Measurements from ENCODE around the gene CARD11.
A peak's percentile ranks its signal among the peaks of the same experiment; 100 is the strongest.

The CARD11 gene

DNA sequence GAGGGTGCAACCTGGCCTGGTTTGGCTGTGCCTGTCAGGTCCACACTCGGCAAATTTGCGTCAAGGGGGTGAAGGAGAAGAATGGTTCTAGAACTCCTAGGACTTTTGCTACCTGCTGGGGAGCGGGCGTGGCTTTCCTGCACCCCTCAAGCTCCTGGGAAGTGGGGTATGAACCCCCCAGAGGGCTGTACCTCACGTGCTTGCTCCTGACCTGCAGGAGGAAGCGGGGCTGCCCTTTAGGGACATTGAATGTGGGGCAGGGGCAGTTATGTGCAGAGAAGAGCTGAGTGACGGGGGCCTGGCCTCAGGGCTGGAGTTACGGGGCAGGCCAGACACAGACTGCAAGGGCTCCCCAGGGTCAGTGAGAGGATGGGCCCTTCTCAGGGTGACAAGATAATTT, 138.2 kb downstream of the CARD11 start:
- no peak for DNase-seq (ENCODE audit: low read depth)

GRCh38 chr7:2905027-2905426, 138.6 kb downstream of the CARD11 start:
- DNase-seq (ENCODE audit: low read depth), result no peak

GRCh38 chr7:2904202-2904601, 139.5 kb downstream of the CARD11 start:
- no peak for DNase-seq (ENCODE audit: low read depth)

DNA sequence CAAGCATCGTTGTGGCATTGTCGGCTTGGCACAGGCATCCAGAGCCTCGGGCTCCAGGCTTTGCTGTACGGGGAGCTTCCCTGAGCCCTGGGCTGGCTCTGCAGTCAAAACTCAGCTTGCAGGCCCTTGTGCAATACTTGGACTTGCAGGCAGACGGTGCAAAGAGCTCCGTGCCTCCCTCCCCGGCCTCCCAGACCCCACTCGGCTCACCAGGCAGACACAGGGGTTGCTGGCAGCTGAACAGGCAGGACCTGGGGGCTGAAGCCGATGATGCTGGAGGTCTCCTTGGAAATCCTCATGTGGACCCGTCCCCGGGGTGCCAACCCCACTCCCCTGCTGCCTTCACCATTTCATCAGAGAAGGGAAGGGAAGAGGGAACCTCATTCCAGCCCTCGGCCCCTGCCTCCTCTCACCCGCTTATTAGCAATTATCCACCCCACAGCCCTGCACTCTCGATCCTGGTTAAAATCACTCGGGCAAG, 139.9 kb downstream of the CARD11 start:
- no peak for DNase-seq (ENCODE audit: low read depth)

DNA sequence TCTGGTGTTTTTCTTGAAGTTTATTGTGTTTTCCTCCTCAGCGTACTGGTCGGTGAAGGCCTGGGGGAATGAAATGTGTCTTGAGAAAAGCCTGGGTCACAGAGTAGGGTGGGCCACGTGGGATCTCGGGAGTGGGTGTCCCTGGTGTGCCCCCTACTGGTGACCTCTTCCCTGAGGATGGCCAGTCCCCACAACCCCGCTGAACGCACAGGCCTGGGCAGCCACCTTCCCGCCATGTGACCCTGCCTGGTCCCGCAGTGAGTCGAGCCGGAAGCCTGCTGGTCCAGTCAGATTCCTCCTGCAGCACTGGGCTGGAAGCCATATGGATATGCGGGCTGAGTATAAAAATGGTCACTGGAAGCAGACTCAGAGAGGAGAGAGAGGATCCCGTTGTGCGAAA, 146.6 kb downstream of the CARD11 start:
- no peak for DNase-seq (ENCODE audit: low read depth)

DNA sequence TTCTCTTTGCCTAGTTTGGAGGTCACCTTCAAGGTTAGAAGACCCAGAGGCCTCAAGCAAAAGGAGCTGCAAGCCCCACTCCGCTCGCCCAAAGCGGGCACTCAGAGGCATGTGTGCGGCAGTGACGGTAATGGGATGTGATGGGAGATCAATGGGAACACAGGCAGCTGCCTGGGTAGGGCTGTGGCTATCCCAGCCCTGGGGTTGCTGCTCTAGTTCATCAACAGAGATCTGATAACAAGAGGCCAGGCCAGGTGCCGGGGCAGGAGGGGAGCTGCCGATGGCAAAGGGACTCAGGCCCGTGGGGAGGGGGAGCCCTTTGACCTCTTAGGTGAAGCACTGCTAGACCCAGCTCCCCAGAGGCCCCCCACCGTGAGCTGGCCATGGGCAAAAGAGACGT, 147.5 kb downstream of the CARD11 start:
- DNase-seq (ENCODE audit: low read depth), result no peak

- peak; percentile 18 for DNase-seq (ENCODE audit: low read depth)
Observed at GRCh38 chr7:2894118-2894940, 149.3 kb downstream of the CARD11 start.

GRCh38 chr7:2893411-2893861, 150.2 kb downstream of the CARD11 start:
- no peak for DNase-seq (ENCODE audit: low read depth)

DNA sequence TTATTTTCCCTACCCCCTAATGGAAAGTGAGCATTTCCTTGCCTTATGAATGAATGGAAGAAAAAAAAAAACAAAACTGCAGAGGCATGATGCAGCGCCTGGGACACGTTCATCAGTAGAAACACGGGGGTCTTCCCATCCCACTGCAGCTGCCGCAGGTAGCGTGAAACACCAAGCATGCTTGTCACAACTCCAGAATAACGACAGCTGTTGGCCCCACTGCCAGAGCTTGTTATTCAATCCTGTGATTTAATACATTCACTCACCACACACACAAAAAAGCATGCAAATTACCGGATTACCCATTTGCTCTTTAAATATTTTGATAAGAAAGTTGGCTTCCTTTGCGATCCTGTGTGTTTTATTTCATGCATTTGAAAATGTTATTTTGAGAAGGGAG, 151.1 kb downstream of the CARD11 start:
- no peak for DNase-seq (ENCODE audit: low read depth)

- DNase-seq (ENCODE audit: low read depth), result no peak
Observed at GRCh38 chr7:2887816-2888215, 155.9 kb downstream of the CARD11 start.

DNA sequence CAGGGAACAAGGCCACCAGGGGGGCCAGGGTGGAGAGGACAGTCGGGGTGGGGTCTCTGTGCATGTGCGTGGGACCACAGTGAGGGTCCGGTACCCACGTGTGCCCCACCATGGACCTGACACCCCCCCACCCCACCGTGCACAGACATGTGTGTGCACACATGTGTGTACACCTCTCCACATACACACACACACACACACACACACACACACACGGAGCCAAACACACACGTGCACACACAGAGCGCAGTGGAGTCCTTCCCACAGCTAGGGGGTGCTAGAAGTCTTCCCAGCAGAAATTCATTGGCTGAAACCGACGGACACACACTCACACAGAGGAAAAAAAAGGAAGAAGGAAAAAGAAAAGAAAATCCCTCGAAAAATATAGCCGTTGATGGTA, 156.8 kb downstream of the CARD11 start:
- no peak for DNase-seq (ENCODE audit: low read depth)

DNA sequence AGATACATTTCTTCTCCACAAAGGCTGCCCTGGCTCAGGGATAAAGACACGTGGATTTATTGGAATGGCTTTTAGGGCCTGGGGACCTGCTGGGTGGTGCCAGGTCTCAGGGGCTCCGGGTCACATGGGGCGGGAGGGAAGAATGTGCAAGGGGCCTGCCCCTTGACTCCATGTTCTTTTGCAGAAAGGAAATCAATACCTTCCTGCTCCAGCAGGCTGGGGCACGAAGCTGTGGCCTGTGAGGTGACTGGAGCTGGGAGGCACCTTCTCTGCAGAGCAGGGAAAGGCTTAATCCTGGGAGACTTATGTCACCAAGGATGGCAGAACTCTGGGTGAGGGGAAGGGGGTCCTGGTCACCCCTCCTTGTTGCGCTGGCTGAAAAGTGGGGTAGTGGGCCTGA, 157.3 kb downstream of the CARD11 start:
- no peak for DNase-seq (ENCODE audit: low read depth)

DNA sequence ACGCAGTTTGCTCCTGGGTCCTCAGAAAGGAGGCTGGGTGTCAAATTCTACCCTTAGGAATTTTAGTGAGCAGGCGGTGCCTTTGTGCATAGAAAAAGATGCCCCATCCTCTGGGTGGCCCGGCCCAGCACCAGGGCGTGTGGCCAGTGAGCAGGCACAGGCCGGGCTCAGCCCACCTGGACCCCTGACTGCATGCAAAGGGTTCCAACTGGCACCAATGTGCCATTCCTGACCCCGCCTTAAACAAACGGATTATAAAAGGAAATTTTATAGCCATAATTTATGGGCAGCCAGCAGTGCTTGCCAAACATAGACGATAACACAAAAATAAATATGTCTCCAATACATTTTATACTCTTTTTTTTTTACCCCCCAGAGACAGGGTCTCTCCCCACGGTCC, 159.5 kb downstream of the CARD11 start:
- DNase-seq (ENCODE audit: low read depth), result no peak

DNA sequence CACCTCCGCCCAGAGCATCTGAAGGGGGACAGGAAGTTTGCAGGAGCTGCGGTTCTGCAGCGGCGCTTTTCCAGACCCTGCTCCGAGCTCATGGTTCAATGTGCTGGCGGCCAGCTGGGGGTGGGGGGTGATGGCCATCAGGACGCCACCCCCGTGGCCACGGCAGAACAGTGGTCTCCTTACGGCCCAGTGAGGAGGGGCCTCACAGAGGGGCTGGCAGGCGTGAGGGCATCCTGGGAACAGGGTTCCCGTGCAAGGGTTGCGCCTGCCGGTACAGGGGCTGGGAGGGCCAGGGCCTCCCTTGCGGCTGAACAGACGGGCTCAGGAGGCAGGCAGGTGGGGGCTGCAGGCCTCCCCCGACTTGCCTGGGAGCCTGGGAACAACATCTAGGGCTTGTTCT, 160.6 kb downstream of the CARD11 start:
- DNase-seq (ENCODE audit: low read depth), result no peak

GRCh38 chr7:2882111-2882510, 161.6 kb downstream of the CARD11 start:
- DNase-seq (ENCODE audit: low read depth), result no peak

- no peak for DNase-seq (ENCODE audit: low read depth)
Observed at GRCh38 chr7:2880874-2881533, 162.7 kb downstream of the CARD11 start.

GRCh38 chr7:2880051-2880450, 163.6 kb downstream of the CARD11 start:
- DNase-seq (ENCODE audit: low read depth), result no peak

GRCh38 chr7:2879354-2879753, 164.3 kb downstream of the CARD11 start:
- DNase-seq (ENCODE audit: low read depth), result no peak

DNA sequence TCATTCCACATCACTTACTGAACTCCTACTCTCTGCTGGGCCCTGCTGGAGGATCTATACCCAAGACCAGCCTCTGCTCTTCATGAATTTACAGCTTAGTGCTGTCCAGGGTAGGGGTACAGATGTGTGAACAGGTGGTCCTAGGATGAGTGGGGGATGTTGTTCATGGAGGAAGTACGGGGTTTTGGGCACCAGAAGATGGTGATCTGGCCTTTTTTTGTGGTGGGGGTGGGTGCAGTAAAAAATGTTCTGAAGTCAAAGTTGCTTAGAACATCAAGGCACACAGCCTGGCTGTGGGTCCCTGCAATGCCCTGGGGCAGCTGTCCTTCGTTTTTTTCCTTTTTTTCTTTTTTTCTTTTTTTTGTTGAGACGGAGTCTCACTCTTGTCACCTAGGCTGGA, 165.4 kb downstream of the CARD11 start:
- DNase-seq (ENCODE audit: low read depth), result no peak

DNA sequence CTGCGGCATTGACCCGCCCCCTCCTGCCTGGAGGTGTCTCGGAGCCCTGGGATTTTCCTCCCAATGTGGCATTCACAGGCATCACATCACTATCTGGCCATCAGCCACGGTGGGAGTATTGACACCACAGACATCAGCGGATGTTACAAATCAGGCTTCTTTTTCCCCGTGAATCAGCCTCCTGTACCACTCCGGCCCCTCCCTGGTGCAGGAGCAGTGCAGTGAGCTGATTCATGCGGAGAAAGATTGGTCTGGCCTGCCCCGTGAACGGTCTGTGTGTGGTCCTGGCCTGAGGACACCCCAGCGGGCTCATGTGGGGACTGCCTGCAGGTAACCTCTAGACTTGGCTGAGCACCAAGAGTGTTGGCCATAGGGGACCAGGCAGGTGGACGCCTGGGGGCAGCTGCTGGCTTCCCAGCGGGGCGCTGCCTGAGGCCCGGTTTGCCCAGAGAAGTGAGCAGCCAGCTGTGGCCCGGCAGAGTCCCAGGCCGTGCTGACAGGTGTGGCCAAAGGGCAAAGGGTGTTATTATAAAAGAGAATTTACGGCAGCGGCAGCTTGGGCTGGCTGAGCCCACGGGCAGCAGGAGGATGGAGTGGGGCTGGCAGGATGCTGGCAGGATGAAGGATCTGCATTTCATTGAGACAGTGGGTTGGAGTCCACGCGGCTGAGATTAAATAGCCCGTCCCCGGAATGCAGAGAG, 167.5 kb downstream of the CARD11 start:
- no peak for DNase-seq (ENCODE audit: low read depth)

DNA sequence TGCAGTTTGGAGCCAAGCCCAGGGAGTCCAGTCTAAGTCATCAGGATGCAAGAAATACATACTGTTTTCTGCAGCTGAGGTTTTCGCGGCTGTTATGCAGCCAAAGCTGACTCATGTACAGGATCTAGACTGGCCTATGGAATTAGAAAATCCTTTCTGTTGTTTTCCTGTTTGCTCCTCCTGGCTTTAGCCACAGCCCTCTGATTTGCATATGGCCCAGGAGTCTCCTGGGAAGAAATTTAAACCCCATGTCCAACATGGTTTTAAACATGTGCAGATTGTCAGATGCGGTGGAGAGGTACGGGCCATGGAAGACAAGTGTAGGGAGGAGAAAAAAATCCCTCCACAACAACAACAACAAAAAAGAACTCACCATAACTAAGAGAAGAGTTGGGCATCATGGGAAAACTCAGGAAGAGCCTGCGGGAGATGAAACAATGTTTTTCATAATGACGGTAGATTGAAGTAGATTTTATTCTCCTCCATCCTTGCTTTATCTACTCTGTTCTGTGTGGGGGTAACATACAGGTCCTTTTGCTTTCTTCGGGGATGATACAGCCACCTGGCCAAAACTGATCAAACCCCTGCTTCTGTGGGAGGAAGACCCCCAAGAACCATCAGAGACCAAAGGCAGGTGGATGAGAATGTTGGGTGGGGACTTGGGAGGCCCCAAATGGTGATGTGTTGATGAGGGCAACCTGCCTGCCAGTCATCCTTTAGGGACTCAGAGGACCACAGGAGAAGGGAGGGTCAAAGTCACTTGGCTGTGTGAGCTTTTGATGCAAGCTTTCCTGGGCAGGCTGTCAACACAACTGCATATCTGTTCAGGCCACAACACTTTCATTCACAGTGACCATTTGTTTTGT, 169.7 kb downstream of the CARD11 start:
- DNase-seq (ENCODE audit: low read depth), result no peak

GRCh38 chr7:2873146-2873545, 170.5 kb downstream of the CARD11 start:
- DNase-seq (ENCODE audit: low read depth), result no peak
